NB4 (cell line): ENCODE measurements around the gene RAD18.

Experiments
- CTCF ChIP-seq: IDR thresholded peaks from one replicate; pipeline ENCODE4 v1.5.1; 2012; ENCODE audit warnings: low read depth, low read length
- POLR2A ChIP-seq: IDR thresholded peaks from 2 replicates; pipeline ENCODE4 v1.6.1; 2011; ENCODE audit warnings: mild to moderate bottlenecking; ENCODE audit not compliant: insufficient read length; ENCODE audit errors: extremely low read depth
- TF ChIP-seq, protein P1 (sequence below): IDR thresholded peaks from 2 replicates; pipeline ENCODE4 v1.6.1; 2011; ENCODE audit warnings: low read depth, low read length

DNA sequence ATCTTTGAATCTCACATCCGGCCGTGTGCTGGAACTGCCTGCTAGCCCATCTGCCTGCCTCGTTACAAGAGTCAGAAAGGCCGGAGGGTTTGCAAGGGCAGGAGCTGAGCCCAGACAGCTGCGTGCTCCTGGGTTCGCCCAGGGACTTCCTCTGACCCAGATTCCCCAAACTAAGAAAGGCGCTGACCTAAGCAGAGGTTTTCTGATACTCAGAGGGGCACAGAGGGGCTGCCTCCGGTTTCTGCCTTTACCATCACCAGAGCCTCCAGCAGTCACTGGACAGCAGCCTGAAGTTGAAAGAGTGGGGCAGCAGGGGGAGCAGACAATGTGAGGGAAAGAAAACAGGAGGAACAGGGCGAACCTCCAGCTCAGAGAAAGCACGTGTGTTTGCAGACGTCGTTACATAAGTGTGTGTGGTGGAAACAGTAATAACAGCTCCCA lies 33.4 kb upstream of the RAD18 start:
- TF ChIP-seq CTCF = no peak
- TF ChIP-seq, protein P1, sequence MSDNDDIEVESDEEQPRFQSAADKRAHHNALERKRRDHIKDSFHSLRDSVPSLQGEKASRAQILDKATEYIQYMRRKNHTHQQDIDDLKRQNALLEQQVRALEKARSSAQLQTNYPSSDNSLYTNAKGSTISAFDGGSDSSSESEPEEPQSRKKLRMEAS = no peak
- no peak for TF ChIP-seq POLR2A
